Measurements from ENCODE around the gene ZNF835.

ZNF835 gene

GRCh38 chr19:56671613-56671994 is at the start of gene ZNF835:
Gene ZNF835 (minus strand): TSS chr19:56671757. CDS start chr19:56665198, 6,559 bp downstream.
- Histone ChIP-seq H3K27me3 (ENCODE audit: control insufficient read depth, insufficient read depth, low read length) (no peaks in the 10 kb centered on the region), H3K4me3 (ENCODE audit: low read depth, low read length) (peak within 1 kb of the TSS; percentile 79), H3K9me3 (ENCODE audit: control insufficient read depth, insufficient read depth, low read depth, low read length) (peaks cover 40% of the 10 kb centered on the region), H3K4me1 (ENCODE audit: control insufficient read depth, insufficient read depth, low read length) (no peaks in the 10 kb centered on the region; the same call in 1 of the 2 replicates), H3K27ac (ENCODE audit: low read depth, low read length) (no peak within 1 kb of the TSS), H3K36me3 (ENCODE audit: control insufficient read depth, insufficient read depth, low read length) (no peaks in the 10 kb centered on the region), H3K9ac (ENCODE audit: low read length) (peak within 1 kb of the TSS; percentile 67)

- no peaks in the 10 kb centered on the region for H3K36me3 ChIP-seq (ENCODE audit: control insufficient read depth, insufficient read depth, low read length)
- H3K27ac ChIP-seq (ENCODE audit: low read depth, low read length): no peak overlapping the region
- no peak overlapping the region for H3K9ac ChIP-seq (ENCODE audit: low read length)
- H3K27me3 ChIP-seq (ENCODE audit: control insufficient read depth, insufficient read depth, low read length): no peaks in the 10 kb centered on the region
- no peak overlapping the region for H3K4me3 ChIP-seq (ENCODE audit: low read depth, low read length)
- H3K9me3 ChIP-seq (ENCODE audit: control insufficient read depth, insufficient read depth, low read depth, low read length): peaks cover 38% of the 10 kb centered on the region
- H3K4me1 ChIP-seq (ENCODE audit: control insufficient read depth, insufficient read depth, low read length): no peaks in the 10 kb centered on the region
These were observed 48.7 kb upstream of the ZNF835 start for GRCh38 chr19:56720281-56720680.

- Histone ChIP-seq H3K27ac (ENCODE audit: low read depth, low read length) (no peak overlapping the region), H3K4me1 (ENCODE audit: control insufficient read depth, insufficient read depth, low read length) (no peaks in the 10 kb centered on the region), H3K9ac (ENCODE audit: low read length) (no peak overlapping the region), H3K4me3 (ENCODE audit: low read depth, low read length) (no peak overlapping the region), H3K9me3 (ENCODE audit: control insufficient read depth, insufficient read depth, low read depth, low read length) (peaks cover 24% of the 10 kb centered on the region; the same call in 1 of the 2 replicates), H3K36me3 (ENCODE audit: control insufficient read depth, insufficient read depth, low read length) (no peaks in the 10 kb centered on the region), H3K27me3 (ENCODE audit: control insufficient read depth, insufficient read depth, low read length) (no peaks in the 10 kb centered on the region)
These were observed 46.7 kb upstream of the ZNF835 start for GRCh38 chr19:56718231-56718630.

- peaks cover 46% of the 10 kb centered on the region for H3K9me3 ChIP-seq (ENCODE audit: control insufficient read depth, insufficient read depth, low read depth, low read length)
- H3K9ac ChIP-seq (ENCODE audit: low read length): no peak overlapping the region
These were observed 41.2 kb upstream of the ZNF835 start for GRCh38 chr19:56712611-56713276.

GRCh38 chr19:56710437-56710836 is 38.9 kb upstream of the ZNF835 start:
- H3K4me1 ChIP-seq (ENCODE audit: control insufficient read depth, insufficient read depth, low read length): no peaks in the 10 kb centered on the region
- H3K9me3 ChIP-seq (ENCODE audit: control insufficient read depth, insufficient read depth, low read depth, low read length): peaks cover 56% of the 10 kb centered on the region
- no peak overlapping the region for H3K9ac ChIP-seq (ENCODE audit: low read length)
- H3K36me3 ChIP-seq (ENCODE audit: control insufficient read depth, insufficient read depth, low read length): no peaks in the 10 kb centered on the region
- H3K27ac ChIP-seq (ENCODE audit: low read depth, low read length): no peak overlapping the region
- H3K4me3 ChIP-seq (ENCODE audit: low read depth, low read length): no peak overlapping the region
- H3K27me3 ChIP-seq (ENCODE audit: control insufficient read depth, insufficient read depth, low read length): no peaks in the 10 kb centered on the region

More at GRCh38 chr19:56712611-56713276, 41.2 kb upstream of the ZNF835 start:
- no peak overlapping the region for H3K4me3 ChIP-seq (ENCODE audit: low read depth, low read length)
- no peaks in the 10 kb centered on the region for H3K36me3 ChIP-seq (ENCODE audit: control insufficient read depth, insufficient read depth, low read length)
- no peaks in the 10 kb centered on the region for H3K27me3 ChIP-seq (ENCODE audit: control insufficient read depth, insufficient read depth, low read length)
- no peak overlapping the region for H3K27ac ChIP-seq (ENCODE audit: low read depth, low read length)
- H3K4me1 ChIP-seq (ENCODE audit: control insufficient read depth, insufficient read depth, low read length): no peaks in the 10 kb centered on the region

- H3K9me3 ChIP-seq (ENCODE audit: control insufficient read depth, insufficient read depth, low read depth, low read length): peaks cover 55% of the 10 kb centered on the region
- no peaks in the 10 kb centered on the region for H3K36me3 ChIP-seq (ENCODE audit: control insufficient read depth, insufficient read depth, low read length)
- no peaks in the 10 kb centered on the region for H3K4me1 ChIP-seq (ENCODE audit: control insufficient read depth, insufficient read depth, low read length)
- no peak overlapping the region for H3K9ac ChIP-seq (ENCODE audit: low read length)
- no peak overlapping the region for H3K4me3 ChIP-seq (ENCODE audit: low read depth, low read length)
- H3K27ac ChIP-seq (ENCODE audit: low read depth, low read length): no peak overlapping the region
- H3K27me3 ChIP-seq (ENCODE audit: control insufficient read depth, insufficient read depth, low read length): no peaks in the 10 kb centered on the region
These were observed 36.3 kb upstream of the ZNF835 start for GRCh38 chr19:56707821-56708220.

- Histone ChIP-seq H3K4me1 (ENCODE audit: control insufficient read depth, insufficient read depth, low read length) (no peaks in the 10 kb centered on the region), H3K9me3 (ENCODE audit: control insufficient read depth, insufficient read depth, low read depth, low read length) (peaks cover 43% of the 10 kb centered on the region), H3K27ac (ENCODE audit: low read depth, low read length) (no peak overlapping the region), H3K9ac (ENCODE audit: low read length) (no peak overlapping the region), H3K27me3 (ENCODE audit: control insufficient read depth, insufficient read depth, low read length) (no peaks in the 10 kb centered on the region; the same call in 1 of the 2 replicates), H3K4me3 (ENCODE audit: low read depth, low read length) (no peak overlapping the region), H3K36me3 (ENCODE audit: control insufficient read depth, insufficient read depth, low read length) (no peaks in the 10 kb centered on the region)
These were observed 34.4 kb upstream of the ZNF835 start for GRCh38 chr19:56705939-56706338.

- H3K9me3 ChIP-seq (ENCODE audit: control insufficient read depth, insufficient read depth, low read depth, low read length): peaks cover 24% of the 10 kb centered on the region
These were observed 30.3 kb upstream of the ZNF835 start for GRCh38 chr19:56701895-56702294.

GRCh38 chr19:56699552-56699951 is 28.0 kb upstream of the ZNF835 start:
- Histone ChIP-seq H3K9me3 (ENCODE audit: control insufficient read depth, insufficient read depth, low read depth, low read length) (peaks cover 21% of the 10 kb centered on the region), H3K27me3 (ENCODE audit: control insufficient read depth, insufficient read depth, low read length) (no peaks in the 10 kb centered on the region; the same call in 1 of the 2 replicates), H3K9ac (ENCODE audit: low read length) (no peak overlapping the region), H3K4me1 (ENCODE audit: control insufficient read depth, insufficient read depth, low read length) (no peaks in the 10 kb centered on the region), H3K27ac (ENCODE audit: low read depth, low read length) (no peak overlapping the region), H3K36me3 (ENCODE audit: control insufficient read depth, insufficient read depth, low read length) (no peaks in the 10 kb centered on the region), H3K4me3 (ENCODE audit: low read depth, low read length) (no peak overlapping the region)

More at GRCh38 chr19:56701895-56702294, 30.3 kb upstream of the ZNF835 start:
- Histone ChIP-seq H3K4me3 (ENCODE audit: low read depth, low read length) (no peak overlapping the region), H3K27me3 (ENCODE audit: control insufficient read depth, insufficient read depth, low read length) (no peaks in the 10 kb centered on the region; the same call in 1 of the 2 replicates), H3K36me3 (ENCODE audit: control insufficient read depth, insufficient read depth, low read length) (no peaks in the 10 kb centered on the region), H3K27ac (ENCODE audit: low read depth, low read length) (no peak overlapping the region), H3K4me1 (ENCODE audit: control insufficient read depth, insufficient read depth, low read length) (no peaks in the 10 kb centered on the region), H3K9ac (ENCODE audit: low read length) (no peak overlapping the region)

GRCh38 chr19:56692206-56692895 is 20.8 kb upstream of the ZNF835 start:
- H3K36me3 ChIP-seq (ENCODE audit: control insufficient read depth, insufficient read depth, low read length): no peaks in the 10 kb centered on the region
- H3K4me1 ChIP-seq (ENCODE audit: control insufficient read depth, insufficient read depth, low read length): no peaks in the 10 kb centered on the region
- H3K9ac ChIP-seq (ENCODE audit: low read length): no peak overlapping the region
- peaks cover 40% of the 10 kb centered on the region for H3K9me3 ChIP-seq (ENCODE audit: control insufficient read depth, insufficient read depth, low read depth, low read length)
- no peaks in the 10 kb centered on the region for H3K27me3 ChIP-seq (ENCODE audit: control insufficient read depth, insufficient read depth, low read length)
- no peak overlapping the region for H3K27ac ChIP-seq (ENCODE audit: low read depth, low read length)
- H3K4me3 ChIP-seq (ENCODE audit: low read depth, low read length): no peak overlapping the region

- Histone ChIP-seq H3K9ac (ENCODE audit: low read length) (no peak overlapping the region), H3K4me1 (ENCODE audit: control insufficient read depth, insufficient read depth, low read length) (no peaks in the 10 kb centered on the region), H3K27ac (ENCODE audit: low read depth, low read length) (no peak overlapping the region), H3K4me3 (ENCODE audit: low read depth, low read length) (no peak overlapping the region), H3K36me3 (ENCODE audit: control insufficient read depth, insufficient read depth, low read length) (no peaks in the 10 kb centered on the region), H3K27me3 (ENCODE audit: control insufficient read depth, insufficient read depth, low read length) (no peaks in the 10 kb centered on the region), H3K9me3 (ENCODE audit: control insufficient read depth, insufficient read depth, low read depth, low read length) (peaks cover 45% of the 10 kb centered on the region)
These were observed 19.1 kb upstream of the ZNF835 start for GRCh38 chr19:56690670-56691069.
